K562 (cell line): ENCODE results near the gene PFN3. TPM values are rescaled to one million over a fixed set of nuclear protein-coding genes. Genes with fewer than 3 reads are reported as not detected.

Experiments
- CBX1 ChIP-seq: sonication (generic); IDR thresholded peaks from 2 replicates; pipeline ENCODE4 v1.6.1; 2016; ENCODE audit warnings: antibody characterized with exemption, low read depth, mild to moderate bottlenecking
- NCOA4 ChIP-seq: fragments of 450-650 bp; IDR thresholded peaks from 2 replicates; pipeline ENCODE4 v1.6.1; 2018; ENCODE audit warnings: mild to moderate bottlenecking; ENCODE audit not compliant: partially characterized antibody
- PBX2 ChIP-seq, 2 experiments: IDR thresholded peaks in 1 of 2; conservative IDR thresholded peaks in 1 of 2; 2 replicates each; pipeline ENCODE4 v1.6.1; 2016; ENCODE audit warnings: low read depth in 2 of 2, mild to moderate bottlenecking in 1 of 2, missing compliant biosample characterization in 1 of 2, missing genetic modification characterization in 1 of 2, moderate library complexity in 1 of 2
- PKNOX1 ChIP-seq: fragments of 450-650 bp; IDR thresholded peaks from 2 replicates; pipeline ENCODE4 v1.6.1; 2016
- RBM17 ChIP-seq: fragments of 200-400 bp; formaldehyde crosslinking; IDR thresholded peaks from 2 replicates; pipeline ENCODE4 v1.6.1; 2017; ENCODE audit warnings: low read depth, mild to moderate bottlenecking, low read length, borderline replicate concordance
- RNF2 ChIP-seq: sonication (generic); IDR thresholded peaks from 2 replicates; pipeline ENCODE4 v1.6.1; 2016
- SIRT6 ChIP-seq: IDR thresholded peaks from one replicate; pipeline ENCODE4 v1.6.1; 2012; ENCODE audit warnings: low read depth, mild to moderate bottlenecking, control low read depth, inconsistent platforms, low read length, moderate library complexity
- ZFP91 ChIP-seq: sonication (generic); formaldehyde crosslinking; IDR thresholded peaks from 2 replicates; pipeline ENCODE4 v1.8.0; 2022; ENCODE audit warnings: mild to moderate bottlenecking, missing genetic modification reagents
- ZNF280B ChIP-seq: fragments of 250-450 bp; sonication (Bioruptor Pico); IDR thresholded peaks from 2 replicates; pipeline ENCODE4 v1.5.1; 2021; ENCODE audit warnings: mild to moderate bottlenecking
- ZNF408 ChIP-seq: fragments of 250-450 bp; sonication (Bioruptor Pico); IDR thresholded peaks from 2 replicates; pipeline ENCODE4 v1.4.0; 2020; ENCODE audit warnings: low read depth, mild to moderate bottlenecking, moderate library complexity
- ZNF449 ChIP-seq: fragments of 250-450 bp; sonication (Bioruptor Pico); IDR thresholded peaks from 2 replicates; pipeline ENCODE4 v1.8.0; 2022; ENCODE audit warnings: moderate library complexity, mild to moderate bottlenecking, inconsistent platforms
- ZNF717 ChIP-seq: fragments of 250-450 bp; sonication (Bioruptor Pico); IDR thresholded peaks from 2 replicates; pipeline ENCODE4 v1.5.0; 2021
- polyA plus RNA-seq, 8 experiments: library from polyadenylated mRNA; depleted of rRNA in 4 of 8; stranded (reverse) in 5 of 8; unstranded in 3 of 8; fragments of >200 nt; fragmentation: Nextera tagmentation in 2 of 8; fragmentation: Illumina TruSeq in 1 of 8; extraction: Ambion mirVana in 2 of 8; extraction: Trizol in 1 of 8; gene quantifications; 2 replicates each; pipeline versions ENCODE4 v1.2.1 to v1.2.3, GENCODE V29; 2011 to 2014; ENCODE audit warnings: inconsistent platforms in 1 of 8, missing spikeins in 1 of 8
- total RNA-seq, 7 experiments: library from RNA; depleted of rRNA in 6 of 7; stranded (reverse); fragments of >200 nt in 6 of 7; fragmentation: Illumina TruSeq in 2 of 7; extraction: Trizol in 2 of 7; gene quantifications; 2 replicates each; pipeline versions ENCODE4 v1.2.1 to v1.2.3, GENCODE V29; 2011 to 2021; ENCODE audit warnings: low replicate concordance in 1 of 7
- TF ChIP-seq, protein P1 (sequence below): fragments of 450-650 bp; IDR thresholded peaks from 2 replicates; pipeline ENCODE4 v1.6.1; 2018; ENCODE audit not compliant: partially characterized antibody

Gene PFN3
- total and polyA plus RNA-seq, 9 of the 15 experiments (the other 6 are each of a cell fraction or from before 2014, with no cell fraction given): not detected

DNA sequence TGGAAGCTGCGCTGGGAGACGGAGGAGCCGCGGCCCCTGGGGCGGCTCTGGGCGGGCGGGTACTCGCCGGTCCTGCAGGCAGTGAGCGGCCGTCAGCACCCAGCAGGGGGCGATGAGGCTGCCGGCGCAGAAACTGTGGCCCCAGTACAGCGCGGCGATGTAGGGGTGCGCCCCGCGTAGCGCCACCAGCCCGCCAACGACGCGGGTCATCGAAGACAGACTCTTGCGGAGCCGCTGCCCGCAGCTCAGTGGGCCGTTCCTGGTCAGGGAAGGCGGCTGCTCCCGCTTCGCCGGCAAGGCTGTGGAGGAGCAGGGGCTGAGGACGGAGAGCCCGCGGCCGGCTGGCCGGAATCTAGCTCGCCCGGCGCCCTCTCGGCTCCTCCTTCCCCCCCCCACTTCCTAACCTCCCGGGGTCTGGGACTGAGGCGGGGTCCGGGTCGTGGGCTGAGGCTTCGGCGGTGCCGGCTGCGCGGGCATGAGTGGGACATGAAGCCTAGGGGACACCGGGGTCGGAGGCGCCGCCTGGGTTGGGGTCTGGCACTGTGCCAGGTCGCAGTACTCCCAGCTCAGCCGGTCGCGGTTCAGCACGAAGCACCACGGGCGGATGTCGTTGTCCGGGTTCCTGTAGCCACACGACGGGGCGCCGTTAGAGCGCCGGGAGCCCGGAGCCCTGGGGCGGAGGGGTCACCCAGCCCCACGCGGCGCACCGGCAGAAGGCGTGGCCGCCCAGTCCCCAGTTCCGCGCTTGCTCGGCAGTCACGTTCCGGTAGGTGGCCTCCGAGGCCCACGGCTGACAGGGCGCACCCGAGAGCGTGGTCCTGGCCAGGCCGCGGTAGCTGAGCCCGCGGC is 3.6 kb upstream of the PFN3 start (continued):
- TF ChIP-seq ZNF449 (CRISPR knock-in tag) (no peak), RNF2 (no peak; the same call in 1 of the 2 replicates), ZNF280B (no peak), PBX2 (CRISPR knock-in tag; IDR thresholded peaks at IDR 0.05; ENCODE audit: low read depth) (no peak), PBX2 (tag; conservative IDR thresholded peaks at IDR 0.05; ENCODE audit: low read depth) (no peak), ZFP91 (CRISPR knock-in tag) (0 out of 2 replicates have a peak, but pooled peaks have one; percentile 46), RBM17 (no peak), ZNF717 (no peak), ZNF408 (no peak), CBX1 (peak; percentile 54; the same call in 1 of the 2 replicates), PKNOX1 (no peak), SIRT6 (no peak), NCOA4 (no peak)
- TF ChIP-seq, protein P1, sequence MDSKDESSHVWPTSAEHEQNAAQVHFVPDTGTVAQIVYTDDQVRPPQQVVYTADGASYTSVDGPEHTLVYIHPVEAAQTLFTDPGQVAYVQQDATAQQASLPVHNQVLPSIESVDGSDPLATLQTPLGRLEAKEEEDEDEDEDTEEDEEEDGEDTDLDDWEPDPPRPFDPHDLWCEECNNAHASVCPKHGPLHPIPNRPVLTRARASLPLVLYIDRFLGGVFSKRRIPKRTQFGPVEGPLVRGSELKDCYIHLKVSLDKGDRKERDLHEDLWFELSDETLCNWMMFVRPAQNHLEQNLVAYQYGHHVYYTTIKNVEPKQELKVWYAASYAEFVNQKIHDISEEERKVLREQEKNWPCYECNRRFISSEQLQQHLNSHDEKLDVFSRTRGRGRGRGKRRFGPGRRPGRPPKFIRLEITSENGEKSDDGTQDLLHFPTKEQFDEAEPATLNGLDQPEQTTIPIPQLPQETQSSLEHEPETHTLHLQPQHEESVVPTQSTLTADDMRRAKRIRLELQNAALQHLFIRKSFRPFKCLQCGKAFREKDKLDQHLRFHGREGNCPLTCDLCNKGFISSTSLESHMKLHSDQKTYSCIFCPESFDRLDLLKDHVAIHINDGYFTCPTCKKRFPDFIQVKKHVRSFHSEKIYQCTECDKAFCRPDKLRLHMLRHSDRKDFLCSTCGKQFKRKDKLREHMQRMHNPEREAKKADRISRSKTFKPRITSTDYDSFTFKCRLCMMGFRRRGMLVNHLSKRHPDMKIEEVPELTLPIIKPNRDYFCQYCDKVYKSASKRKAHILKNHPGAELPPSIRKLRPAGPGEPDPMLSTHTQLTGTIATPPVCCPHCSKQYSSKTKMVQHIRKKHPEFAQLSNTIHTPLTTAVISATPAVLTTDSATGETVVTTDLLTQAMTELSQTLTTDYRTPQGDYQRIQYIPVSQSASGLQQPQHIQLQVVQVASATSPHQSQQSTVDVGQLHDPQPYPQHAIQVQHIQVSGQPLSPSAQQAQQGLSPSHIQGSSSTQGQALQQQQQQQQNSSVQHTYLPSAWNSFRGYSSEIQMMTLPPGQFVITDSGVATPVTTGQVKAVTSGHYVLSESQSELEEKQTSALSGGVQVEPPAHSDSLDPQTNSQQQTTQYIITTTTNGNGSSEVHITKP: peak; percentile 59
